GM12891 (cell line): ENCODE results near the gene C19orf44.

Experiments used
- POLR2A ChIP-seq: IDR thresholded peaks from 2 replicates; pipeline ENCODE4 v1.6.1; 2011; ENCODE audit warnings: low read depth, low read length, control low read depth
- POLR2AphosphoS5 ChIP-seq: IDR thresholded peaks from 2 replicates; pipeline ENCODE4 v1.6.1; 2011; ENCODE audit warnings: low read depth, low read length, control low read depth
- SPI1 ChIP-seq: IDR thresholded peaks from 2 replicates; pipeline ENCODE4 v1.6.1; 2011; ENCODE audit warnings: low read depth, low read length, control low read depth
- TAF1 ChIP-seq: IDR thresholded peaks from 2 replicates; pipeline ENCODE4 v1.6.1; 2011; ENCODE audit warnings: low read depth, low read length, control low read depth

DNA sequence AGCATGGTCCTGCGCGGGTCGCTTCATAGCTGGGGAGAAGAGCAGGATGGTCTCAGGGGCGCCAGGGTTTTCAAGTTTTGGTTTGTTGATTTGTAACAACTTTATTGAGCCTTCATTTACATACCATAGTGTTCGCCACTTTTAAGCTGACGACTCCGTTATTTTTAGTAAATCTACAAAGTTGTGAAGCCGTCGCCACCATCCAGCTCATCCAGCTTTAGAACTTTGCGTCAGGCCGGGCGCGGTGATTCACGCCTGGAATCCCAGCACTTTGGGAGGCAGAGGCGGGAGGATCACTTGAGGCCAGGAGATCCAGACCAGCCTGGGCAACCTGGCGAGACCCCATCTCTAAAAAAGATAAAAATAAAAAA, 404 bp downstream of the C19orf44 start:
- TF ChIP-seq POLR2A (no peak), POLR2AphosphoS5 (no peak), TAF1 (no peak), SPI1 (no peak)
